NB4 (cell line): ENCODE results near the gene TLR8.
A peak's percentile ranks its signal among the peaks of the same experiment; 100 is the strongest.

Experiments
- DNase-seq: peaks from one replicate; pipeline ENCODE4 v3.0.0; 2010; ENCODE audit warnings: low read depth
- H3K4me3 ChIP-seq: one replicate; pipeline ENCODE4 v1.5.1; 2011; ENCODE audit warnings: mild to moderate bottlenecking, low read depth, low read length, moderate library complexity
- MYC ChIP-seq: IDR thresholded peaks from 2 replicates; pipeline ENCODE4 v1.6.1; 2011; ENCODE audit warnings: low read depth, low read length
- POLR2A ChIP-seq: IDR thresholded peaks from 2 replicates; pipeline ENCODE4 v1.6.1; 2011; ENCODE audit warnings: mild to moderate bottlenecking; ENCODE audit not compliant: insufficient read length; ENCODE audit errors: extremely low read depth
- TF ChIP-seq, protein P1 (sequence below): IDR thresholded peaks from one replicate; pipeline ENCODE4 v1.5.1; 2012; ENCODE audit warnings: low read depth, low read length
- TF ChIP-seq, protein P2 (sequence below): IDR thresholded peaks from 2 replicates; pipeline ENCODE4 v1.6.1; 2011; ENCODE audit warnings: low read depth, low read length

The TLR8 gene

DNA sequence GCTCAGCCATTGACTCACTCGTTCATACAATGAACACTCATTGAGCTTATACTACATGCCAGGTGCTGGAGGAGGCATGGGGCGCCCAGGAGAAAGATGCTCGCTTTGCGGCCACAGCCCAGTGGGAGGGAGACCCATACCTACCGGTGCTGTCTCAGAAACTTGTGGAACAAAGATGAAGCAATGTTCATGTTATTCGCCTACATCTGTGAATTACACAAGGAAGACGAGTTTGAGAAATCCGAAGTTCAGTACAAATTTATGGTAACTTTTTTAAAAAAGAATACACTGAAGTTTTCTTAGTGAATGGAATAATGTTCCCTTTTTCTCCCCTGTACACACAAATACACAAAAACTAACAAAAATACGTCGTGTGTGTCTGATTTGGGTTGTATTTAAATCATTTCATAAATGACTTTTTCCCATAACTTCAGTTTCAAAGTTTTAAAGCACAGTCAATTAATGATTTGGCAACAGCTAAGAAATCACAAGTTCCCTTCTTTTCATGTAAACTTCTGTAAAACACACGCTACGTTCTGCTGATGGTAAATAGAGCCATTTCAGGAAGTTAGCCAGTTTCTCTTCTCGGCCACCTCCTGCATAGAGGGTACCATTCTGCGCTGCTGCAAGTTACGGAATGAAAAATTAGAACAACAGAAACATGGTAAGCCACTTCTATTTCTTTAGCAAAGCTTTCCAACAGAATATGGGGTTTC is at the start of gene TLR8:
TLR8 (plus strand) TSS at position 575 of the 716 bp plus-strand sequence; CDS start at position 662, 87 bp downstream.
- TF ChIP-seq POLR2A = no peak
- no peak for TF ChIP-seq MYC
- TF ChIP-seq, protein P1, sequence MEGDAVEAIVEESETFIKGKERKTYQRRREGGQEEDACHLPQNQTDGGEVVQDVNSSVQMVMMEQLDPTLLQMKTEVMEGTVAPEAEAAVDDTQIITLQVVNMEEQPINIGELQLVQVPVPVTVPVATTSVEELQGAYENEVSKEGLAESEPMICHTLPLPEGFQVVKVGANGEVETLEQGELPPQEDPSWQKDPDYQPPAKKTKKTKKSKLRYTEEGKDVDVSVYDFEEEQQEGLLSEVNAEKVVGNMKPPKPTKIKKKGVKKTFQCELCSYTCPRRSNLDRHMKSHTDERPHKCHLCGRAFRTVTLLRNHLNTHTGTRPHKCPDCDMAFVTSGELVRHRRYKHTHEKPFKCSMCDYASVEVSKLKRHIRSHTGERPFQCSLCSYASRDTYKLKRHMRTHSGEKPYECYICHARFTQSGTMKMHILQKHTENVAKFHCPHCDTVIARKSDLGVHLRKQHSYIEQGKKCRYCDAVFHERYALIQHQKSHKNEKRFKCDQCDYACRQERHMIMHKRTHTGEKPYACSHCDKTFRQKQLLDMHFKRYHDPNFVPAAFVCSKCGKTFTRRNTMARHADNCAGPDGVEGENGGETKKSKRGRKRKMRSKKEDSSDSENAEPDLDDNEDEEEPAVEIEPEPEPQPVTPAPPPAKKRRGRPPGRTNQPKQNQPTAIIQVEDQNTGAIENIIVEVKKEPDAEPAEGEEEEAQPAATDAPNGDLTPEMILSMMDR = no peak
- TF ChIP-seq, protein P2, sequence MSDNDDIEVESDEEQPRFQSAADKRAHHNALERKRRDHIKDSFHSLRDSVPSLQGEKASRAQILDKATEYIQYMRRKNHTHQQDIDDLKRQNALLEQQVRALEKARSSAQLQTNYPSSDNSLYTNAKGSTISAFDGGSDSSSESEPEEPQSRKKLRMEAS = no peak
- no peak within 1 kb of the TSS for H3K4me3 ChIP-seq
- DNase-seq = no peak

DNA sequence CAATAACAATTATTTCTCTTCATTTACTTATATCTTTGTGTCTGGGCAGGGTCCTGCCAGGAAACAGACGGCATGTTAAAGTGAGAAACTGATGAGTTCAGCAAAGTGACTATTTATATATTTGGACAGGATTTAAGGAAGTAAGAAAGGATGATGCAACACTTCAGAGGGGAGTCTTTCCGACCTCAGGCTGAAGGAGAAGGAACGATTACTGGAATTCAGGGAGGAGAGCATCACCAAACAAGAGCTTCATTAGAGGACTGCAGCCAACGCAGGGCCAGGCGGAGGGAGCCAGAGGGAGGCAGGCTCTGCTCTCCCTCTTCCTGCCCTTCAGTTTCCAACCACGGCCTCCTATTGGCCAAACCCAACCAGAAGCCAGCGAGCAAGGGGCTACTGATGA is 41.1 kb upstream of the TLR8 start:
- TF ChIP-seq, protein P1 = no peak
- TF ChIP-seq, protein P2 = no peak
- TF ChIP-seq MYC (no peak), POLR2A (no peak)
- no peak overlapping the region for H3K4me3 ChIP-seq
- DNase-seq = peak; percentile 25

DNA sequence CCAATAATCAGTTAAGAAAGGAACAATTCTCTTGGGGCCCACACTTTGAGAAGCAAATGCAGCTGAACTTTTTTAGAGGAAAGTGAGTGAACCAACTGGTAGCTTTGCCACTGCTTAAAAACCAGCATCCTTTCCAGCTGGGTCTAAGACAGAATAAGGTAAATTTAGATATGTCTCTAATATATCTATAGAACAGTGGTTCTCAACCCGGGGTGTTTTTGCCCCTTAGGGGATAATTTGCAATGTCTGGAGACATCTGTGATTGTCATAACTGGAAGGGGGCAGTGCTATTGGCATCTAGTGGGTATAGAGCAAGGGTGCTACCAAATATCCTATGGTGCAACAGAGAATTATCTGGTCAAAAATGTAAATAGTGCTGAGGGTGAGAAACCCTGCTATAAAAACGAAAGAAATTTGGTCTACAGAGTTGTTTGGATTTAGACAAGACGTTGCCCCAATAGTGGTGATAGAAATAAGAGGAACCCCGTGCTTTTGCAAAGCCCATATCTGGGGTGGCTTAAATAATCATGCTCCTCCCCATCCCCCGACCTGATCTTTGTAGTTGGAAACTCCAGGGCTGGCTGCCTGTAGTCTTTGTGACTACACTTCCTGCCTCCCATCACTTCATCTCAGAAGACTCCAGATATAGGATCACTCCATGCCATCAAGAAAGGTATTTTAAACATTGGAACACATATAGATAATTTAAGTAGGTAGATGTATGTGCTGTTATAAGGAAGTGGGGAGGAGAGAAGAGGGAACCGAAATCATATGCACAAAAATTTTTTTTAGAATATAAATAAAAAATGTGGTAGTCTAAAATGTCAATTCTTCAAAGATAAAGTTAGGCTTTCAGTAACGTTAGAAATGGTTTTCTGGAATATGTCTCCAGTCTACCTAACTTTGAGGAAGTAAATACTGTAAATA is 39.7 kb upstream of the TLR8 start, which contains the start of gene TLR7:
TLR7 (plus strand) TSS at position 622 of the 927 bp plus-strand sequence. CDS start 507 bp downstream, outside the sequence.
- TF ChIP-seq MYC (no peak), POLR2A (no peak)
- TF ChIP-seq, protein P1 = no peak
- TF ChIP-seq, protein P2 = no peak
- no peak for DNase-seq
- no peak within 1 kb of the TSS for H3K4me3 ChIP-seq

DNA sequence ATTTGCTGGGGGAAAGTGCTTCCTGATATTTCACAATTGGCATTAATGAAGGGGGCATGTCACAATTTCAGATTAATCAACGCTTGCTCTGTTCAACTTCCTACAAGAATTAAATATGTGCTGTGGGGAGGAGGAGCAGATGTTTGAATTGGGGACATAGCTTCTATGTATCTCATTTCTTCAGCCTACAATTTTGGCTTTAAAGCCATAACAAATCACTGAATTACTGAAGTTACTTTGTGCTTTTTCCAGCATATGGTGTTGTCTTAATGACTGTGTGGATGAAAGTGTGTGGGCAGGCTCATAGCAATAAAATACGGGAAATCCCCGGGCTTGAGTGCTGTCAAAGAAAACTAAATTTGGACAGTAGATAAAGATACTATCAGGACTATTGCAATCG is 38.7 kb upstream of the TLR8 start:
- TF ChIP-seq POLR2A = no peak
- TF ChIP-seq, protein P2 = no peak
- no peak for TF ChIP-seq MYC
- TF ChIP-seq, protein P1 = no peak
- no peak for DNase-seq
- no peak overlapping the region for H3K4me3 ChIP-seq

DNA sequence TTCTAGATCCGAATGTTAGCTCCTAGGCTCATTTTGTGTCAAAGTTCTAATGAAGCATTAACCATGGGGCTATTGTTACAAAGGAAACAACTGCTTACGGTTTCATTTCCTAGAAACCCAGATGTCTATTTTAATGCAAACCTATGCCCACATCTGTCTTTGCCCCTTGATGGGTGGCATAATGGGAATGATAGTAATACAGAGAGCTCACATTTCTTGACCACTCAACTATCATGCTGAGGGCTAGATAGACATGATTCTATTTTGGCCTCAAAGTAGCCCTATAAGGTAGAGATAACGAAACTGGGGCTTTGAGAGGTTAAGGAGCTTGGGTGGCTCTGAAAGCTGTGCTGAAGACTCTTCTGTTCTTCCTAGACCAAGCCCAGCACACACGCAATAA is 37.7 kb upstream of the TLR8 start:
- H3K4me3 ChIP-seq = no peak overlapping the region
- no peak for DNase-seq
- no peak for TF ChIP-seq MYC
- TF ChIP-seq, protein P1 = no peak
- TF ChIP-seq POLR2A = no peak
- TF ChIP-seq, protein P2 = no peak
